Measurements from ENCODE around the gene LGALS1.

The LGALS1 gene

GRCh38 chr22:37674951-37675929 lies at the start of gene LGALS1:
Gene LGALS1 (plus strand): TSS chr22:37675636. CDS start chr22:37675703, 67 bp downstream.
- peak; percentile 72 to 80 for DNase-seq

DNA sequence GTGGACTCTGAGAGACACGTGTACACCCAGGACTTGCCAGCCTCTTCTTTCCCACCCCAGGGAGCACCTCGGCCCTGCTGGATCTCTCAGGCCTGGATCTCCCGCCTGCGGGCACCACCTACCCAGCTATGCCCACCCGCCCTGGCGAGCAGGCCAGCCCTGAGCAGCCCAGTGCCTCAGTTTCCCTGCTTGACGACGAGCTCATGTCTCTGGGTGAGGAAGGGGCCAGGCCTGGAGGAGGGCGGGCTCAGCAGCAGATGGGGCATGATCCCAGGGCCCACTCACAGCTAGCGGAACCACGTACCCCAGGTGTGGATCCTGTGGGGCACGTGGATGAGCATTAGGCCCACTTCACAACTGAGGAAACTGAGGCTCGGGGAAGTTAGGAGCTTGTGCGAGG lies 49.7 kb upstream of the LGALS1 start:
- no peak for DNase-seq

- DNase-seq = no peak
These were observed 49.3 kb upstream of the LGALS1 start for GRCh38 chr22:37626144-37626543.

DNA sequence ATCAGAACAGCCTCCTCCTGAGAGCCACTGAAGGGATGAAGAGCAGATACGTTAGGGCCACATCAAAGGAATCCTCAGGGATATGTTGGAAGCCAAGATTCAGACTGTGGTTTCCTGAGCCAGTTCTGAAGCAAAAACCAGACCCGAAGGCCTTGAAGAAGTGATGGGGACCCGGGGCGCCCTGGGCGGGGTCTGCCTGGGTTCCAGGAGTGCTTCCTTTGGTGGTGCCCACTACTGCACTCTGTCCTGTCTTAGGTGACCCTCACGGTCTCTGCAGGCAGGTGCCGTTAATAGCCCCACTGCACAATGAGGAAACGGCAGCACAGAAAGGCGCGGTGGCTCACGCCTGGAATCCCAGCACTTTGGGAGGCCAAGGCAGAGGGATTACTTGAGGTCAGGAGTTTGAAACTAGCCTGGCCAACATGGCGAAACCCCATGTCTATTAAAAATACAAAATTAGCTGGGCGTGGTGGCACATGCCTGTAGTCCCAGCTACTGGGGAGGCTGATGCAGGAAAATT lies 48.8 kb upstream of the LGALS1 start:
- DNase-seq = no peak

GRCh38 chr22:37627121-37627520 lies 48.3 kb upstream of the LGALS1 start:
- no peak for DNase-seq

DNA sequence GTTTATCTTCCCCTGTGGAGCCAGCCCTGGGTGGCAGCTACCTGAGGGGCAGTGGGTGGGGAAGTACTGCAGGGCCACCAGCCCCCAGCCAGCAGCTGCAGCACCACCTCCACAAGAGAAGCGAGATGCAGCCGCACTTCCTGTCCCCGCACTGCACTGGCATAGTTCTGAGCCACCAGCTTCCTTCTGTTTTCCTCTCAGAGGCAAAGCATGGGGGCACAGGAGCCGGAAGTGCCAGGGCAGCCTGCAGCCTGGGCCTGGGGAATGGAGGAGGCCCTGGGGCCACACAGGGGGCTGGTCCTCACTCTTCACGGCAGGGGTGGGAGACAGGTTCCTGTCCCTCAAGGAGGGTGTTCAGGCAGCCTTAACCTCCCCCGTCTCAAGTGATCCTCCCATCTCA lies 47.9 kb upstream of the LGALS1 start:
- DNase-seq = peak; percentile 62 to 63

DNA sequence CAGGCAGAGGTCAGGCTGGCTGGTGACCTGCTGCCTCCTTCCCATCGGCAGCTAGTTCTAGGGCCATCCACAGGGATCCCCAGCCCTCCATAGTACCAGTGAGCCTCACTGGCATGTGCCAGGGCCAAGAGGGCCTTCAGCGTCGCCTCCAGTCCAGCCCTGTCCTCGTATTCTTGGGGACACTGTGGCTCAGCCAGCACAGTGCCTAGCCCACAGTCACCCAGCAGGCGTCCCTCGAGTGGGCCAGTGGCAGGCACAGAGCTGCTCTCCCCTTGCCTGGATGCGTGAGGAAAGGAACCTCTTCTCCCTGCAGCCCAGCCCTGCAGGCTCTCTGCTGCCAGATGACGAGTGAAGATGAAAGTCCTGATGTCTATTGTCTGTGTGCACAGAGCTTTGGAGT lies 46.6 kb upstream of the LGALS1 start:
- no peak for DNase-seq

- DNase-seq = no peak
These were observed 45.5 kb upstream of the LGALS1 start for GRCh38 chr22:37629928-37630327.

GRCh38 chr22:37630839-37631435 lies 44.5 kb upstream of the LGALS1 start:
- no peak for DNase-seq

DNA sequence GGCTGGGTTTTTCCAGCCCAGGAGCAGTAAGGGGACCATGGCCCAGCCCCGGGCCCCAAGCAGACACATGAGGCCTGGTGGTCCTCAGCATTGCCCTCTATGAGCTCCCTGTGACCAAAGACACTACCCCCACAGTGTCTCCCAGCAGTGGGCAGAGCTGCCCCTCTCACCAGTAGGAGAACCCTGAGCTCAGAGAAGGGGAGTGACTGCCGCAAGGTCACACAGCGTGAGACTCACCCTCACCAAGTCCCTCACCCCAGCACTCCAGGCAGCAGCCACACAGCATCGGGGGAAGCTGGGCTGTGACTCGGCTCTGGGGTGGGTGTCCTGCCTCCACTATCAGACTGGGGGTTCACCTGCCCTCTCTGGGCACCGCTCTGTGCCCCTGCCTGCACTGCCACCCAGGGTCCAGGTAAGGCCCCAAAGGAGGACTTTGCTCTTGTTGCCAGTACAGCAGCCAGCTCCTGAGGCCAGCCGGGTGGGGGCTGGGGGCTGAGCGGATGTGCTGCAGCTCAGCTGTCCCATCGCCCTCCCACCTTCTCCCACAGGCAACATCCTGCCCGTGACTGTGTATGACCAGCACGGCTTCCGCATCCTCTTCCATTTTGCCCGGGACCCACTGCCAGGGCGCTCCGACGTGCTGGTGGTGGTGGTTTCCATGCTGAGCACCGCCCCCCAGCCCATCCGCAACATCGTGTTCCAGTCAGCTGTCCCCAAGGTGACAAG lies 43.8 kb upstream of the LGALS1 start:
- peak; percentile 27 to 50 for DNase-seq

DNA sequence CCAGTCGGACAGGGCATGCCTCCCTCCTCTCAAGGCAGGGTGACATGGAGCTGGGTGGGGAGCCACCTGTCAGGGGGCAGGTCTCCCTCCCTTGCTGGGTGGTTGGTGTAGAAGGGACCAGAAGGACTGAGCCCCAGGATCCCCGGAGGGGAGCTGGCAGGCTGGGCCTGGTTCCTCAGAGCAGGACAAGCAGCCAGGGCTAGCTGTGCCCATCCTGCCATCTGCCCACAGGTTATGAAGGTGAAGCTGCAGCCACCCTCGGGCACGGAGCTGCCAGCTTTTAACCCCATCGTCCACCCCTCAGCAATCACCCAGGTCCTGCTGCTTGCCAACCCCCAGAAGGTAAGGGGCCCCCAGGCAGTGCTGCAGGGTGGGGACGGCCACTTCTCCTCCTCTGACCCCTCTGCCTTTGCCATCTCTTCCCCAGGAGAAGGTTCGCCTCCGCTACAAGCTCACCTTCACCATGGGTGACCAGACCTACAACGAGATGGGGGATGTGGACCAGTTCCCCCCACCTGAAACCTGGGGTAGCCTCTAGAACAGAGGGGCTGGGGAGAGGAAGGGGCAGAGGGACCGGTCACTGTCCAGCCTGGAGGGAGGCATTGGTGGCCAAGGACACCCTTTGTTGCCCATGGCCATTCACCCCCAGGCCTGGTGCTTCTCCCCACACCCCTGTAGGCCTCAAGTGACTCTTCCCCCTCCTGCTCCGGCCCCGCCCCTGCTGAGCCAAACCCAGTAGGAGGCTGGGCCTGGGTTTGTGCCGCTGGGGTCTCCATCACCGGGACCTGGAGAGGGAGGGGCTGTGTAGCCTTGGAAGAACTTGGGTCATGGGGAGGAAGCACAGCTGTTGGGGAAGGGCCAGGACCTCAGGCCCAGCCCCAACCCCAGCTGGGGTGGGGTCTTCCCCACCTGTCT lies 43.0 kb upstream of the LGALS1 start:
- DNase-seq = no peak

DNA sequence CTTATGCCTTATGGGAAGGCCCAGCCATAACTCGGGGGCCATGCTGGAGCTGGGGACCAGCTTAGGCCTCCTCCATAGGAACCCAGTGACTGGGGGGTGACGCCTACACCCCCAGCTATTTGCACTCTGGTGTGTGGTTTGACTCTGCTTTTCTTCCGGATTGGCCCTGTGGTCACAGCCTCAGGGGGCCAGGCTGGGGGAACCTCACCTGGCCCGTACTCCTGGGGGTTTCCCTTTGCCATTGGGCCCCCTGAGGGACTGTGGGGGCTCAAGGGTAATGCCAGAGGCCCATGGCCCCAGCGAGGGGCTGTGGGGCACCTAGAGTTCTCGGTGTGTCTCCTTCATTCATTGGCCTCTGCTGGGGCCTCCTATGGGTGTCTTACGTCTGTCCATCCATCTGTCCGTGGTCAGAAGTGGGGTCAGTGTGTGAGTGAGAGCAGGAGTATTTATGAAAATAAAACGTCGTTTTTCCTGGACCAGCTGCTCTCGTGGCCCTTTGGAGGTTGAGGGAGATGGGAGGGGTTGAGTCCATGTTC lies 42.3 kb upstream of the LGALS1 start:
- DNase-seq = peak; percentile 57 to 67

DNA sequence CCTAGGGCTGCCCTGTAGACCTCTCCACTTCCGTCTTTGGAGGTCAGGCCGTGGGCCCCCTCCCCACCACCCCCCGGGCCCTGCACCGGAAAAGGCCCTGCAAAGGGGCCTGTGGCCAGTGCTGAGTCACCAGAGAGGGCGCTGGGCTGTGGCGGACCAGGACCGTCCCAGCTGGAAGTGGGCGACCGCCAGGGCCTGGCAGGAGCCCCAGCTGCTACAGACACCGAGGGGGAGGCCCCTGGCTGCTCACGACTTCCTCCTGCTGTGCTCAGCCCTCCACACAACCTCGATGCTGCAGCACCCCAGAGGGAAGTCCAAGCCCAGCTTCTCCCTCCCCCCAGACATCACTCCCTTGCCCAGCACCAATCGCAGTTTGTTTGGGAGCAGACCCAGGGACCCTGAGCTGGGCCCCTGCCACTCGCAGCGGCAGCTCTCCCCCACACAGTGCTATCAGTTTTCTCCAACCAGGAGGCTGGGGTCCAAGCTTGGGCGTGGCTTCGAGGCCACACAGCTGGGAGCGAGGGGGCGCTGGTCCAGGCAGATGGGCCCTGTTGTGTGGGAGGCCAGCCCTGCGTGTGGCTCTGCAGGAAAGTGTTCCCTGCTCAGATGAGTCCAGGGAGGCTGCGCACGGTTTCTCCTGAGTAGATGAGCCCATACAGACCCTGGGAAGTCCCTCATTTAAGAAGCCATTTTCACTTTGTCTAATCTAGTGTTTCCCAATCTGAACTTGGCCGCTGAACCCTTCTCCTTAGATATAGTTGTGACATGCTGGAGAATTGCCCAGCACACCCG lies 41.6 kb upstream of the LGALS1 start:
- peak; percentile 60 to 78 for DNase-seq

- no peak for DNase-seq
These were observed 41.0 kb upstream of the LGALS1 start for GRCh38 chr22:37634417-37634924.

DNA sequence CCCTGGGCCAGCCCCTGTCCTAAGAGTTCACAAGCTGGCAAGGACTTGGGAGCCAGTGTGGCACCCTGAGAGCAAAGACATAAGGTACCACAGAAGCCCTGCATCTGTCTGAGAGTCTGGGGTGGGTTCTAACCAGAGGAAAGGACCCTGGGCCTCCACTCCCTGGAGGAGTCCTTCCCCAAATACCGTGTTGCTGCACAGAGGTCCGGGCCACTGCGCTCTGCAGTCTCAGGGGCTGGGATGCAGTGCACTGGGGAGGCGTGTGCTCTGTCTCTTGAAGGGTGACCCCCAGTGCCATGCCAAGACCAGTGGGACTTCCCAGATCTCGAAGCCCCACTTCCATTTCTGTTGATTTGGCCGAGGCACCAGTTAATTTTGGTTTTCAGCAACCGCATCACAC lies 40.3 kb upstream of the LGALS1 start:
- DNase-seq = no peak

DNA sequence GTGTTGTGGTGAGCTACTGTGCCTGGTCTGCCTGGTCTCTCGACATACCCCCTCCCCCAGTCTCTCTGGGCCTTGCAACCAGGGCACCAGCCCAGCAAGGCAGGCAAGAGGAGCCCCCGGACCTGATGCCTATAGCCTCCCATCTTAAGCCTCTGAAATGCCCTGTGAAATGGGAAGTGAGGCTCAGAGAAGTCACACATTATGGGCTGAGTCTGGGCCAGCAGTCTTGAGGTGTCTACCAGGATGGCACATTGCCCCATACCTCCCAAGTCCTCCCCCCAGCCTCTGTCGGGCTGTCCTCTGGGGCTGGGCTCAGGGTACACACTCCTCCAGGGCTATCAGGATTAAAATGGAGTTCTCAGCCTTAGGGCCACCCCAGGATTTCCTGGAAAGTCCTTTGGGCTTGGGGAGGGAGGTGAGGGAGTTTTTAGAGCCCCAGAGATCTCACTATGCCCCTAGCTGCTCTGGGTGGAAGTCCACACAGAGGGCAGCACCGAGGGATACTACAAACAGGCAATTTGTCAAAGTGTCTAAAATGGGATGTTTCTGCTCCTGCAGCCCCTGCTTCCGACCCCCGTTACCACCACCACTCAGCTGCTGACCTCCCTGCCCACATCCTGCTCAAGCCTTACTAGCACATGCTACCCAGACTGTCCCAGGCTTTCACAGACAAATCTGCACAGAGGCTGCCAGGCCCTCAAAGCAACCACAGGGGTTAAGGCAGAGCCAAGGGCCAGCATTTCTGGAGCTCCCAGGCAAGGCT lies 39.1 kb upstream of the LGALS1 start:
- no peak for DNase-seq

GRCh38 chr22:37636949-37637273 lies 38.5 kb upstream of the LGALS1 start:
- no peak for DNase-seq

DNA sequence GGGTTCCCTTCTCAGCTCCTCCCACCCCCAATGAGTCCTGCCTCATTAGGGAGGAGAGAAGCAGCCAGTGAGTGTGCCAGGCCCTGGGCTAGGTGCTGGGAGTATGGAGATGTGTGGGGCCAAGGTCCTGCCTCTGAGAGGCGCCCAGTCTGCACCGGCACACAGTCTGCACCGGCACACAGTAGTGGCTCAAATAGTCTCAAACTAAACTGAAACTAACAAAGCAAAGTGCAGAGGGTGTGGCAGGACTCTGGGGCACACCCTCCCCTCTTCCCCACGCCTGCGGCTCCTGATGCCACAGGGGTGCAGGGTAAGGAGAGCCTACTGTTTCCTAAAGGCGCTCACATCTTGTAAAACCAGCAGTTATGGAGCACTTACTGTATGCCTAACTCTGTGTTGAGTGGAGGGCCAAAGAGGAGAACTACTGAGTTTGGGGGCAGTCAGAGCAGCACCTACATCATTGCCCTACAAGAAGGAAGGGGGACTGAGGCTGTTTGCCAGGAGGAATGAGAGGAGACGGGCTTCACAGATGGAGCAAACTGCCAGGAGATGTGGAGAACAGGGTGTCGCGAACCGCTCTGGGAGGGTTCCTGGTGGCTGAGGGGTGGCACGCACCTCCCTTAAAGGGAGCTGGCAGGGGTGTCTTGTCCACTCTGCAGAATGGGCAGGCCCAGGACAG lies 36.9 kb upstream of the LGALS1 start:
- peak in 1 of 2 donors; percentile 36 for DNase-seq

DNA sequence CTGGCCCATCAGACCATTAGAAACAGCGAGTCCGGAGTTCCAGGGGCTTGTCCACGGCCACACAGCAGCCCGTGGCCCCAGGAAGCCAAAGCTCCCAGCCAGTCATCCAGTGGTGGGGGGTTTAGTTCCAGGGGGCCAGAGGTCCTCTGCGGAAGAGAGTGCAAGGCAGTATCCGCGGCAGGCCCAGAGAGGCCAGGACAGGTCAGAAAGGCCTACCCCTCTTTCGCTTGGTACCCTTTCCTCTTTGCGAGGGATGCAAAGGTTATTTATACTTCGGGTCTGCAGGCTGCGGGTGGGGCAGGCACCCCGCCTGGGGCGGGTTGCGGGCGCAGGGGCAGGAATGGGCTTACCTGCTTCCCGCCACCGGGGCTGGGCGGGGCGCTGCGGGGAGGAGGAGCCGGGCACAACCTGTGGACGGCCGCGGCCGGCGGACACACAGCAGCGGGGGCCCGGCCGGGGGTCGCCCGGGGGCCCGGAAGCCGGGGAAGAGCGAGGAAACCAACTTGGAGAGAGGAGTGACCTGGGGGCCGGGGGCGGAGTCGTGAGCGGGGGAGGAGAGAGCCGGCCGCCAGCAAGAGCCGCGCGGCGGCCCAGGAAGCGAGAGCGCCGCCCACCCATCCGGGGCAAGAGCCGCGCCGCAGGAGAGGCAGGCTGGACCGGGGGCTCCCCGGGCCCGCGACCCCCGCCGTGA lies 36.2 kb upstream of the LGALS1 start, which contains the start of gene SH3BP1:
TSS of gene SH3BP1 (plus strand) at position 600 of the 691 bp plus-strand sequence. CDS start 119 bp downstream, outside the sequence.
- DNase-seq = peak; percentile 31 to 61

All from CD4-positive, alpha-beta T cell treated with Interleukin-1 beta for 1 hour (primary cell).